SU-DHL-6 (cell line): Measurements from ENCODE around the gene PXYLP1.

ENCODE experiments used
- H2AFZ ChIP-seq: fragments of 200-600 bp; sonication (generic); 2 replicates; pipeline ENCODE4 v1.6.1; 2014; ENCODE audit warnings: low read depth, mild to moderate bottlenecking, moderate library complexity, mixed read lengths, antibody characterized with exemption, low read length; ENCODE audit not compliant: severe bottlenecking
- H3F3A ChIP-seq: fragments of 200-600 bp; shearing (Covaris generic); 2 replicates; pipeline ENCODE4 v1.6.0; 2016; ENCODE audit warnings: antibody characterized with exemption, mild to moderate bottlenecking; ENCODE audit not compliant: insufficient read depth
- H3K27ac ChIP-seq: fragments of 200-600 bp; sonication (generic); 2 replicates; pipeline ENCODE4 v1.5.1; 2016; ENCODE audit warnings: low read depth, mild to moderate bottlenecking, low read length, moderate library complexity, mixed read lengths
- H3K27me3 ChIP-seq: fragments of 200-600 bp; sonication (generic), shearing (Covaris generic); 2 replicates; pipeline ENCODE4 v1.6.0; 2014; ENCODE audit warnings: mild to moderate bottlenecking, low read length
- H3K36me3 ChIP-seq: fragments of 200-600 bp; sonication (generic); 2 replicates; pipeline ENCODE4 v1.6.1; 2014; ENCODE audit warnings: mild to moderate bottlenecking, low read length, mixed read lengths
- H3K4me2 ChIP-seq: fragments of 300-600, 200-600 bp; shearing (Covaris generic), sonication (generic); 2 replicates; pipeline ENCODE4 v1.6.0; 2014; ENCODE audit warnings: low read length, low read depth, mild to moderate bottlenecking; ENCODE audit not compliant: poor library complexity, severe bottlenecking
- H3K4me3 ChIP-seq: fragments of 200-600 bp; sonication (generic); 2 replicates; pipeline ENCODE4 v1.5.1; 2014; ENCODE audit warnings: antibody characterized with exemption, low read length, mild to moderate bottlenecking, mixed read lengths; ENCODE audit not compliant: insufficient read depth, poor library complexity, severe bottlenecking
- H3K79me2 ChIP-seq: fragments of 200-600 bp; sonication (generic); 2 replicates; pipeline ENCODE4 v1.6.1; 2014; ENCODE audit warnings: mild to moderate bottlenecking, low read length, moderate library complexity; ENCODE audit not compliant: insufficient read depth
- H3K9ac ChIP-seq: fragments of 200-600 bp; sonication (generic); 2 replicates; pipeline ENCODE4 v1.7.0; 2014; ENCODE audit warnings: mild to moderate bottlenecking, low read length
- H3K9me2 ChIP-seq: fragments of 200-600 bp; sonication (generic); replicated peaks from 2 replicates; pipeline ENCODE4 v1.6.1; 2014; ENCODE audit warnings: low read length; ENCODE audit not compliant: insufficient read depth
- H3K9me3 ChIP-seq: fragments of 200-600 bp; sonication (generic); 2 replicates; pipeline ENCODE4 v1.6.1; 2014; ENCODE audit warnings: low read length, mixed read lengths; ENCODE audit not compliant: insufficient read depth
- H4K20me1 ChIP-seq: fragments of 200-600 bp; sonication (generic); 2 replicates; pipeline ENCODE4 v1.6.1; 2014; ENCODE audit warnings: low read depth, mild to moderate bottlenecking, antibody characterized with exemption, low read length, moderate library complexity, mixed read lengths
- EZH2phosphoT487 ChIP-seq: fragments of 200-600 bp; sonication (generic), shearing (Covaris generic); conservative IDR thresholded peaks from 2 replicates; pipeline ENCODE4 v1.6.1; 2018; ENCODE audit warnings: mild to moderate bottlenecking, antibody characterized with exemption, low read length, moderate library complexity, mixed read lengths
- TF ChIP-seq, protein P1 (sequence below): fragments of 200-600 bp; sonication (generic); IDR thresholded peaks from one replicate; pipeline ENCODE4 v1.5.1; 2017; ENCODE audit warnings: antibody characterized with exemption, mild to moderate bottlenecking, low read length, moderate library complexity; ENCODE audit not compliant: insufficient read depth, poor library complexity, severe bottlenecking

Gene PXYLP1

GRCh38 chr3:141225939-141226338 is 5.7 kb upstream of the PXYLP1 start:
- no peak overlapping the region for H3K4me3 ChIP-seq
- no peaks in the 10 kb centered on the region for H3K27me3 ChIP-seq
- H3F3A ChIP-seq = no peaks in the 10 kb centered on the region
- no peak overlapping the region for H3K9ac ChIP-seq
- no peaks in the 10 kb centered on the region for H3K36me3 ChIP-seq
- H3K4me2 ChIP-seq = no peak overlapping the region
- peaks cover 5% of the 10 kb centered on the region; the same call in 1 of the 2 replicates for H3K9me3 ChIP-seq
- no peak overlapping the region for H2AFZ ChIP-seq
- H4K20me1 ChIP-seq = no peaks in the 10 kb centered on the region
- no peak for TF ChIP-seq EZH2phosphoT487
- TF ChIP-seq, protein P1, sequence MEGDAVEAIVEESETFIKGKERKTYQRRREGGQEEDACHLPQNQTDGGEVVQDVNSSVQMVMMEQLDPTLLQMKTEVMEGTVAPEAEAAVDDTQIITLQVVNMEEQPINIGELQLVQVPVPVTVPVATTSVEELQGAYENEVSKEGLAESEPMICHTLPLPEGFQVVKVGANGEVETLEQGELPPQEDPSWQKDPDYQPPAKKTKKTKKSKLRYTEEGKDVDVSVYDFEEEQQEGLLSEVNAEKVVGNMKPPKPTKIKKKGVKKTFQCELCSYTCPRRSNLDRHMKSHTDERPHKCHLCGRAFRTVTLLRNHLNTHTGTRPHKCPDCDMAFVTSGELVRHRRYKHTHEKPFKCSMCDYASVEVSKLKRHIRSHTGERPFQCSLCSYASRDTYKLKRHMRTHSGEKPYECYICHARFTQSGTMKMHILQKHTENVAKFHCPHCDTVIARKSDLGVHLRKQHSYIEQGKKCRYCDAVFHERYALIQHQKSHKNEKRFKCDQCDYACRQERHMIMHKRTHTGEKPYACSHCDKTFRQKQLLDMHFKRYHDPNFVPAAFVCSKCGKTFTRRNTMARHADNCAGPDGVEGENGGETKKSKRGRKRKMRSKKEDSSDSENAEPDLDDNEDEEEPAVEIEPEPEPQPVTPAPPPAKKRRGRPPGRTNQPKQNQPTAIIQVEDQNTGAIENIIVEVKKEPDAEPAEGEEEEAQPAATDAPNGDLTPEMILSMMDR = no peak
- no peaks in the 10 kb centered on the region for H3K79me2 ChIP-seq
- no peak overlapping the region for H3K27ac ChIP-seq
- no peaks in the 10 kb centered on the region for H3K9me2 ChIP-seq

DNA sequence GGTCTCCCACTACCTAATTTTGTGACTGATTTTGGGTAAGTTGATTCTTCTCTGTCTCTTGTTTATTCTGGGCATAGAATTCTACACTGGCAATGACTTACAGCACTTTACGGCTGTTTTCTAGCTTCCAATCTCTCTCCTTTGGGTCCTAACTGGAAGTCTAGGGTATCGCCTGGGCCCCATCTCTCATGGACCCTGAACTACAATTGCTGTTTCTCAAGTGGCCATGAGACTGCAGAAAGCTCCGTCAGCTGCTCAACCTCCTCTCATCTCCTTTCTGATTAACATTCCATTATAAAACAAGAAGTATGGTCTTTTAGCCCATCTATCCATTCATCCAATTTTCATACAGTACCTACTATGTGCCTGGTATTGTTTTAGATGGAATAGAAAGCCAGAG is 4.4 kb upstream of the PXYLP1 start:
- TF ChIP-seq, protein P1 = no peak
- H3K27me3 ChIP-seq = no peaks in the 10 kb centered on the region
- H2AFZ ChIP-seq = no peak overlapping the region
- peaks cover 5% of the 10 kb centered on the region; the same call in 1 of the 2 replicates for H3K9me3 ChIP-seq
- H3K9ac ChIP-seq = no peak overlapping the region
- H3K4me2 ChIP-seq = no peak overlapping the region
- H3K4me3 ChIP-seq = no peak overlapping the region
- no peak overlapping the region for H3K27ac ChIP-seq
- no peaks in the 10 kb centered on the region for H4K20me1 ChIP-seq
- H3K9me2 ChIP-seq = no peaks in the 10 kb centered on the region
- H3F3A ChIP-seq = no peaks in the 10 kb centered on the region
- no peaks in the 10 kb centered on the region for H3K36me3 ChIP-seq
- no peaks in the 10 kb centered on the region for H3K79me2 ChIP-seq

DNA sequence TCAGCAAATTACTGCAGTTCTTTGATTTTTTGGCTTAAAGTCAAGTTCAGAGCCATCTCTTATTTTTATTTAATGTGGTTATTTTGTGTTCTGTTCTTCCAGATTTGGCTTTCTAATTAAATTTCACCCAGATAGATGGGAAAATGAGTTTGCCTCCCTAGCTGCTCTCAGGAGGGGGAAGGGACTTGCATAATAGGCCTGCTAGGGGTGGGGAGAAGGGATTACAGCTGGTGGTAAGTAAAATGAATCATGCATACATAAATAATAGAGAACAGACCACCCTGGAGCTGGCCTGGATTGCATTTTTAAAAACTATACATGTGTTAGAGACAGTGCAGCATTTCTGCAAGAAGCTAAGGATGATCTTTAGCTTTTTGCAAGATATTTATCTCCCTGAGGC is 3.9 kb upstream of the PXYLP1 start:
- no peak overlapping the region for H2AFZ ChIP-seq
- no peaks in the 10 kb centered on the region for H3K36me3 ChIP-seq
- H3K27ac ChIP-seq = no peak overlapping the region
- H4K20me1 ChIP-seq = no peaks in the 10 kb centered on the region
- no peaks in the 10 kb centered on the region for H3K79me2 ChIP-seq
- no peak overlapping the region for H3K4me2 ChIP-seq
- TF ChIP-seq EZH2phosphoT487 = no peak
- TF ChIP-seq, protein P1 = no peak
- no peak overlapping the region for H3K4me3 ChIP-seq
- H3K9me3 ChIP-seq = peaks cover 5% of the 10 kb centered on the region; the same call in 1 of the 2 replicates
- H3K27me3 ChIP-seq = no peaks in the 10 kb centered on the region
- H3K9ac ChIP-seq = no peak overlapping the region
- H3F3A ChIP-seq = no peaks in the 10 kb centered on the region
- H3K9me2 ChIP-seq = no peaks in the 10 kb centered on the region
